Neural cell (in vitro differentiated cells): ENCODE data around the gene TMEM181.

Experiments
- CTCF ChIP-seq: fragments of 450-650 bp; IDR thresholded peaks from 2 replicates; pipeline ENCODE4 v1.5.1; 2014; ENCODE audit warnings: antibody characterized with exemption, mild to moderate bottlenecking, moderate library complexity; ENCODE audit not compliant: poor library complexity, severe bottlenecking
- EZH2 ChIP-seq: fragments of 200-600, 300-800 bp; shearing (Covaris generic), sonication (generic); IDR thresholded peaks from 2 replicates; pipeline ENCODE4 v1.6.1; 2014; ENCODE audit warnings: antibody characterized with exemption, low read length, borderline replicate concordance, mild to moderate bottlenecking; ENCODE audit not compliant: insufficient read depth, poor library complexity, severe bottlenecking
- RAD21 ChIP-seq: fragments of 450-650 bp; conservative IDR thresholded peaks from 2 replicates; pipeline ENCODE4 v1.6.1; 2014; ENCODE audit warnings: antibody characterized with exemption, mild to moderate bottlenecking, moderate library complexity

GRCh38 chr6:158627168-158627939 is 67.5 kb downstream of the TMEM181 start:
- no peak for TF ChIP-seq CTCF
- no peak for TF ChIP-seq RAD21
- no peak for TF ChIP-seq EZH2
